Mesendoderm (in vitro differentiated cells): ENCODE data around the gene SERPINA3.

ENCODE experiments used
- DNase-seq: peaks from one replicate; pipeline ENCODE4 v3.0.0; 2013
- H2AK5ac ChIP-seq: 2 replicates; pipeline ENCODE4 v1.6.1; 2013; ENCODE audit warnings: low read length, inconsistent platforms
- H2BK120ac ChIP-seq: 2 replicates; pipeline ENCODE4 v1.6.1; 2013; ENCODE audit warnings: low read depth, mild to moderate bottlenecking, low read length, moderate library complexity, mixed read lengths
- H2BK15ac ChIP-seq: replicated peaks from 2 replicates; pipeline ENCODE4 v1.6.1; 2013; ENCODE audit warnings: low read depth, mild to moderate bottlenecking, moderate library complexity
- H2BK5ac ChIP-seq: 2 replicates; pipeline ENCODE4 v1.6.1; 2013; ENCODE audit warnings: low read length, inconsistent platforms
- H3K18ac ChIP-seq: 2 replicates; pipeline ENCODE4 v1.6.1; 2013; ENCODE audit warnings: mild to moderate bottlenecking, low read length, mixed read lengths
- H3K23ac ChIP-seq: one replicate; pipeline ENCODE4 v1.6.1; 2013; ENCODE audit warnings: low read length
- H3K27ac ChIP-seq: 2 replicates; pipeline ENCODE4 v1.5.1; 2013; ENCODE audit warnings: low read depth, mild to moderate bottlenecking, inconsistent platforms, low read length, moderate library complexity
- H3K27me3 ChIP-seq: 2 replicates; pipeline ENCODE4 v1.6.1; 2013; ENCODE audit warnings: low read length, control low read depth, mild to moderate bottlenecking, inconsistent platforms; ENCODE audit not compliant: insufficient read depth, poor library complexity
- H3K36me3 ChIP-seq: 2 replicates; pipeline ENCODE4 v1.6.1; 2013; ENCODE audit warnings: low read length, inconsistent platforms; ENCODE audit not compliant: control insufficient read depth, insufficient read depth
- H3K4ac ChIP-seq: one replicate; pipeline ENCODE4 v1.6.1; 2013; ENCODE audit warnings: low read depth, mild to moderate bottlenecking, low read length, moderate library complexity
- H3K4me1 ChIP-seq: 2 replicates; pipeline ENCODE4 v1.6.1; 2013; ENCODE audit warnings: low read depth, low read length, inconsistent platforms; ENCODE audit not compliant: control insufficient read depth
- H3K4me2 ChIP-seq: 2 replicates; pipeline ENCODE4 v1.6.1; 2013; ENCODE audit warnings: low read length
- H3K4me3 ChIP-seq: 2 replicates; pipeline ENCODE4 v1.5.1; 2013; ENCODE audit warnings: mild to moderate bottlenecking, low read length
- H3K56ac ChIP-seq: one replicate; pipeline ENCODE4 v1.6.1; 2013; ENCODE audit warnings: low read length
- H3K79me1 ChIP-seq: 2 replicates; pipeline ENCODE4 v1.6.1; 2013; ENCODE audit warnings: low read length, inconsistent platforms
- H3K79me2 ChIP-seq: 2 replicates; pipeline ENCODE4 v1.6.1; 2013; ENCODE audit warnings: mild to moderate bottlenecking, low read length; ENCODE audit not compliant: control insufficient read depth, insufficient read depth
- H3K9ac ChIP-seq: 2 replicates; pipeline ENCODE4 v1.6.1; 2013; ENCODE audit warnings: low read length, inconsistent platforms
- H4K5ac ChIP-seq: one replicate; pipeline ENCODE4 v1.6.1; 2013; ENCODE audit warnings: low read length
- H4K8ac ChIP-seq: one replicate; pipeline ENCODE4 v1.6.1; 2013; ENCODE audit warnings: low read depth, mild to moderate bottlenecking, control low read depth, low read length, moderate library complexity
- WGBS: extraction: QIAGEN DNeasy Blood & Tissue Kit; methylation state at CpG from one replicate; pipeline ENCODE4 v1.1.7; 2013; ENCODE audit warnings: low lambda C conversion rate, missing lambda C conversion rate; ENCODE audit not compliant: insufficient coverage; ENCODE audit errors: extremely low coverage; 5-methylcytosine and 5-hydroxymethylcytosine counted together

SERPINA3 gene

DNA sequence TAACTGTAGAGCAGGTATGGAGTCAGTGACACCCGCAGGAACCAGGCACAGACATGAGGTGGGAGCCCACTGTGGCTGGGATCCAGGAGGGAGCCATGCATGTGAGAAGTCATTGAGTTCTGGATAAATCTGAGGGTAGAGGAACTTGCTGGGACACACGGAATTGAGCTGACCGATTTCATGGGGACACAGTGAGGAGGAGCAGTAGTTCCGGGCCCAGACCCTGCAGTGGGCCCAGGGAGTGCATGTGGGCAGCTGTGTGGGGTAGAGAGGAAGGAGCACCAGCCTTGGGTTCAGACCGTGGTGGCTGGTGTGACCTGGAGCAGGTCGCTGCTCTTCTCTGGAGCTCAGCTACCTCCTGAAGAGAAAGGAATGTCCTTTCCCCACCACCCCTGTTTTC lies 8.4 kb downstream of the SERPINA3 start:
- Histone ChIP-seq H2BK120ac (no peak overlapping the region), H4K8ac (no peak overlapping the region), H2BK5ac (no peak overlapping the region), H4K5ac (no peak overlapping the region), H3K9ac (no peak overlapping the region), H3K4me2 (no peak overlapping the region), H3K4ac (no peak overlapping the region), H3K79me1 (no peaks in the 10 kb centered on the region), H3K27me3 (no peaks in the 10 kb centered on the region), H3K4me1 (no peaks in the 10 kb centered on the region), H3K4me3 (no peak overlapping the region), H2AK5ac (no peak overlapping the region), H3K23ac (no peak overlapping the region), H3K56ac (no peak overlapping the region), H3K79me2 (no peaks in the 10 kb centered on the region), H3K18ac (no peak overlapping the region), H3K36me3 (no peaks in the 10 kb centered on the region), H3K27ac (no peak overlapping the region), H2BK15ac (no peak overlapping the region)
- no CpG with 5 or more reads among the region's 6 CpGs for WGBS
- DNase-seq, result no peak

DNA sequence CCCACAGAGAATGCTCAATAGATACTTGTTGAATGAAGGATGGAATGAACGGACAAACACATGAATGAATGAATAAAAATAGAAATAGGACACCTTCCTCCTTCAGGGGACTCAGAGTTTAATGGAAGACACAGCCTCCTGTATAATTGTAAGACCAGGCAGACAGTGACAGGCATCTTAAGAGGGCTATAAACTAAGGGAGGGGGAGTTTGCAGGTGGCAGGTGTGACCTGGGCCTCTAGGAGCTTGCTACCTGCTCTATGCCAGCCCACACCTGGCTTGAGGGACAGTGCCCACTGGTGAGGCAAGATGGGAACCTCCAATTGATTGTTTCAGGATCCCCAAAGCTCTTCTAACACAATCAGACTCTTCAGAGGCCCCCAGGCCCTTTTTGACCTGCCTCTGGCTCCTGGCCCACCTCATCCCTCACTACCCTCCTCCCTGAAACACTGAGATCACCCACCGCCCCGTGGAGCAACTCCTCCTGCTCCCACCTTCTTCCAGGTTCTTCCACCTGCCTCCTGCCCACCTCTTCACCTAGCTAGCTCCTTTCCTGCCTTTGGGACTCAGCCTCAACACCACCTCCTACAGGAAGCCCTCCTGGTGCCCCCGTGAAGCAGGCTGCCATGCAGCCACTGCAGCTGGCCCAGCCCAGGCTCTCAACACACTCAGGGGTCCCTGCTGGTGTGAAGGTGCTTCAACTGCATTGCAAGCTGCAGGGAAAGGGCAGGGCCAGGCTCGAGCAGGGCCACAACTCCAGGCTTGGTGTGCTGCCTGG lies 9.4 kb downstream of the SERPINA3 start:
- WGBS, result no CpG with 5 or more reads among the region's 5 CpGs
- H3K4me1 ChIP-seq, result no peaks in the 10 kb centered on the region
- no peak overlapping the region for H2BK120ac ChIP-seq
- H3K4me3 ChIP-seq, result no peak overlapping the region
- no peaks in the 10 kb centered on the region for H3K27me3 ChIP-seq
- H3K36me3 ChIP-seq, result no peaks in the 10 kb centered on the region
- no peak overlapping the region for H2AK5ac ChIP-seq
- H2BK5ac ChIP-seq, result no peak overlapping the region
- no peak overlapping the region for H3K4me2 ChIP-seq
- H3K79me1 ChIP-seq, result no peaks in the 10 kb centered on the region
- no peak overlapping the region for H4K8ac ChIP-seq
- no peak overlapping the region for H3K56ac ChIP-seq
- H4K5ac ChIP-seq, result no peak overlapping the region
- H3K9ac ChIP-seq, result no peak overlapping the region
- no peak for DNase-seq
- no peak overlapping the region for H3K4ac ChIP-seq
- no peak overlapping the region for H3K27ac ChIP-seq
- H3K18ac ChIP-seq, result no peak overlapping the region
- H3K79me2 ChIP-seq, result no peaks in the 10 kb centered on the region
- no peak overlapping the region for H3K23ac ChIP-seq
- H2BK15ac ChIP-seq, result no peak overlapping the region

DNA sequence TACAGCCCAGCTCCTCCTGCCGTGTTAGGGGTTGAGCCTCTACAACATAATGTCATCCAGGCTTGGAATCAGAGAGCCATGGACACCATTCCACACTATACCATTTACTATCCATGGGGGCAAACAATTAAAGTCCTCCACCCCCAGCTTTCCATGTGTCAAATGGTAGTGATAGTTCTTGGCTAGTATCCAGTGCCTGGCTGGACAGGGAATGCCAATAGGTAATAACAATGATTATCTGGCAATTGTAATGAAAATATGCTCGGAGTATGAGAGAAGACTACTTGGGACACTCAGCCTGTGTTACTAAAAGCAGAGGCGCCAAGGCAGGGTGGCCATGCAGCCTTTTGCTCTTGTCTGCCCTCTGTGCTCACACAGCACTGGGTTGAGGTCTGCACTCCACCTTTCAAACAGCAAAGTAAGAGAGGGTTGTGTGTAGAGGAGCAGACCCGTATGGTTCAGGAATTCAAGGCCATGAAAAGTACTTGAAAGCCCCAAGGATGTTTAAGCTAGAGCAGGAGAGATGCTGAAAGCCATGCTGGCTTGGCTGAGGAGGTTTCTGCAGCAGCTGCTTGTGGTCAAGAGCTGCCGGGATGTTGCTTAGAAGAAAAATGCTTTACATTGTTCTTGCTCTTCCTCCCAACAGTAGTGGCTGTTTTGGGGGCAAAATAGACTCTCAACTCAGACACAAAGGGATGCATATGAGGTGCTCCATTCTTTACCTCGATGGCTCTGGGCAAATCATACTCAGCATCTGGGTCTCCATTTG lies 10.6 kb downstream of the SERPINA3 start:
- Histone ChIP-seq H4K8ac (no peak overlapping the region), H3K18ac (no peak overlapping the region), H3K36me3 (no peaks in the 10 kb centered on the region), H3K23ac (no peak overlapping the region), H3K79me2 (no peaks in the 10 kb centered on the region), H3K27ac (no peak overlapping the region), H3K4me1 (no peaks in the 10 kb centered on the region), H2BK120ac (no peak overlapping the region), H2AK5ac (no peak overlapping the region), H3K79me1 (no peaks in the 10 kb centered on the region), H3K9ac (no peak overlapping the region), H3K56ac (no peak overlapping the region), H4K5ac (no peak overlapping the region), H3K4me2 (no peak overlapping the region), H2BK5ac (no peak overlapping the region), H3K27me3 (no peaks in the 10 kb centered on the region), H2BK15ac (no peak overlapping the region), H3K4me3 (no peak overlapping the region), H3K4ac (no peak overlapping the region)
- DNase-seq, result no peak
- whole genome bisulfite sequencing, result no CpG with 5 or more reads among the region's 6 CpGs

DNA sequence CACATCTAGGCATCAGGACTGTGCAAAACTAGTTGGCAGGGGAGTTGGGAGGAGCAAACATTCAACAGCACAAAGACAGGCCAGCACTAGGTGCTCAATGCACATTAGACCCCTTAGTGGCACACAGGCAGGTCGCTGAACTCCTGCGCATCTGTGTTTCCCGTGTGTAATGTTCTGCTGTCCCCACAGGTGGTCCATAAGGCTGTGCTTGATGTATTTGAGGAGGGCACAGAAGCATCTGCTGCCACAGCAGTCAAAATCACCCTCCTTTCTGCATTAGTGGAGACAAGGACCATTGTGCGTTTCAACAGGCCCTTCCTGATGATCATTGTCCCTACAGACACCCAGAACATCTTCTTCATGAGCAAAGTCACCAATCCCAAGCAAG lies 11.2 kb downstream of the SERPINA3 start:
- H3K56ac ChIP-seq, result no peak overlapping the region
- H3K9ac ChIP-seq, result no peak overlapping the region
- no peak overlapping the region for H2BK5ac ChIP-seq
- no peaks in the 10 kb centered on the region for H3K79me1 ChIP-seq
- no peaks in the 10 kb centered on the region for H3K4me1 ChIP-seq
- H3K4me3 ChIP-seq, result no peak overlapping the region
- H2BK120ac ChIP-seq, result no peak overlapping the region
- no peak overlapping the region for H4K8ac ChIP-seq
- no peak overlapping the region for H3K4ac ChIP-seq
- no peak for DNase-seq
- no peaks in the 10 kb centered on the region for H3K27me3 ChIP-seq
- no peak overlapping the region for H3K18ac ChIP-seq
- whole genome bisulfite sequencing, result no CpG with 5 or more reads among the region's 4 CpGs
- no peak overlapping the region for H2AK5ac ChIP-seq
- no peaks in the 10 kb centered on the region for H3K36me3 ChIP-seq
- H2BK15ac ChIP-seq, result no peak overlapping the region
- H3K23ac ChIP-seq, result no peak overlapping the region
- H4K5ac ChIP-seq, result no peak overlapping the region
- H3K4me2 ChIP-seq, result no peak overlapping the region
- no peaks in the 10 kb centered on the region for H3K79me2 ChIP-seq
- no peak overlapping the region for H3K27ac ChIP-seq

DNA sequence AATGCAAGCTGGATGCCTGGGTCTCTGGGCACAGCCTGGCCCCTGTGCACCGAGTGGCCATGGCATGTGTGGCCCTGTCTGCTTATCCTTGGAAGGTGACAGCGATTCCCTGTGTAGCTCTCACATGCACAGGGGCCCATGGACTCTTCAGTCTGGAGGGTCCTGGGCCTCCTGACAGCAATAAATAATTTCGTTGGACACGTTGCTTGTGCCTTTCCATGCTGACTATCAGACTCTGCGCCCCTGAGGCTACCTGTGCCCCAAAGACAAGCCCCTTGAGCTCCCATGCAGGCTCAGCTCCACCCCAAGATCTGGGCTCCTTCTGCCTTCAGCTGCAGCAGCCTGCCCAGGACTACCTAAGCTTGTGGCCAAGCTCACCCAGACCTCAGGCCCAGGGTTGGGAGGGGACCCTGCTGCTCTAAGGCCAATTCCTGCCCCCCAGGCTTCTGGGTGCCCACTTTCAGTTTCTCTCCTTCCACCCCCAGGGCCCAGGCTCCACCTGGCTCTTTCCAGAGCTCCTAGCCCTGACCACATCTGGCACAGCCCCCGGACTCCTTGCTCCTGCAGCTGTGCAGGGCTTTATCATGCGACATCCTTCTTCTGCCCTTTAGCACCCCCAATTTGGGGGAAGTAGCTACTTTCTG lies 11.8 kb downstream of the SERPINA3 start:
- DNase-seq, result no peak
- H2AK5ac ChIP-seq, result no peak overlapping the region
- peak overlapping the region; percentile 17 for H3K23ac ChIP-seq
- H3K36me3 ChIP-seq, result no peaks in the 10 kb centered on the region
- H3K56ac ChIP-seq, result no peak overlapping the region
- H3K79me1 ChIP-seq, result no peaks in the 10 kb centered on the region
- H3K79me2 ChIP-seq, result no peaks in the 10 kb centered on the region
- H2BK5ac ChIP-seq, result no peak overlapping the region
- H2BK15ac ChIP-seq, result no peak overlapping the region
- H4K8ac ChIP-seq, result no peak overlapping the region
- no peaks in the 10 kb centered on the region for H3K4me1 ChIP-seq
- H3K9ac ChIP-seq, result no peak overlapping the region
- H3K27me3 ChIP-seq, result no peaks in the 10 kb centered on the region
- H3K27ac ChIP-seq, result no peak overlapping the region
- H3K4ac ChIP-seq, result no peak overlapping the region
- no peak overlapping the region for H4K5ac ChIP-seq
- no peak overlapping the region for H3K18ac ChIP-seq
- no peak overlapping the region for H2BK120ac ChIP-seq
- H3K4me3 ChIP-seq, result no peak overlapping the region
- no CpG with 5 or more reads among the region's 7 CpGs for WGBS
- H3K4me2 ChIP-seq, result no peak overlapping the region
